OCI-LY3 (cell line): ENCODE results near the gene CDH23.

Experiments
- H2AFZ ChIP-seq: fragments of 200-600, 300-600 bp; shearing (Covaris generic); 2 replicates; pipeline ENCODE4 v1.6.0; 2014; ENCODE audit warnings: antibody characterized with exemption, low read depth, low read length
- H3K27ac ChIP-seq: fragments of 200-600, 300-600 bp; sonication (generic); 2 replicates; pipeline ENCODE4 v1.5.1; 2014; ENCODE audit warnings: mild to moderate bottlenecking, low read length, moderate library complexity, mixed read lengths
- H3K27me3 ChIP-seq: fragments of 200-600, 300-600 bp; sonication (generic); 2 replicates; pipeline ENCODE4 v1.6.1; 2014; ENCODE audit warnings: low read depth, low read length, mixed read lengths
- H3K36me3 ChIP-seq: fragments of 200-600, 300-600 bp; sonication (generic); replicated peaks from 2 replicates; pipeline ENCODE3; 2014; ENCODE audit warnings: low read depth, low read length, mixed read lengths
- H3K4me1 ChIP-seq: fragments of 300-600, 200-600 bp; sonication (generic); 2 replicates; pipeline ENCODE4 v1.6.1; 2014; ENCODE audit warnings: low read length, mixed read lengths
- H3K4me2 ChIP-seq: fragments of 200-600, 300-600 bp; sonication (generic); 2 replicates; pipeline ENCODE4 v1.6.1; 2014; ENCODE audit warnings: low read length, mixed read lengths
- H3K4me3 ChIP-seq: fragments of 300-600, 200-600 bp; sonication (generic); 2 replicates; pipeline ENCODE4 v1.5.1; 2014; ENCODE audit warnings: antibody characterized with exemption, mild to moderate bottlenecking, low read length, moderate library complexity
- H3K79me2 ChIP-seq: fragments of 300-600, 200-600 bp; shearing (Covaris generic); 2 replicates; pipeline ENCODE4 v1.6.1; 2014; ENCODE audit warnings: mild to moderate bottlenecking, low read length, mixed read lengths
- H3K9ac ChIP-seq: fragments of 300-600, 200-600 bp; shearing (Covaris generic); 2 replicates; pipeline ENCODE4 v1.6.0; 2014; ENCODE audit warnings: mild to moderate bottlenecking, low read length, moderate library complexity
- H3K9me3 ChIP-seq: fragments of 200-600, 300-600 bp; shearing (Covaris generic); 2 replicates; pipeline ENCODE4 v1.6.1; 2014; ENCODE audit warnings: low read length, mixed read lengths; ENCODE audit not compliant: insufficient read depth
- H4K20me1 ChIP-seq: fragments of 200-600, 300-600 bp; sonication (generic); 2 replicates; pipeline ENCODE4 v1.6.1; 2016; ENCODE audit warnings: low read length, mixed read lengths; ENCODE audit not compliant: insufficient read depth
- CTCF ChIP-seq: fragments of 200-600, 300-600 bp; sonication (generic); IDR thresholded peaks from 2 replicates; pipeline ENCODE4 v1.5.1; 2014; ENCODE audit warnings: antibody characterized with exemption, low read length, low read depth
- EZH2phosphoT487 ChIP-seq: fragments of 200-600 bp; shearing (Covaris generic); IDR thresholded peaks from 2 replicates; pipeline ENCODE4 v1.6.1; 2018; ENCODE audit warnings: antibody characterized with exemption, mixed run types, low read depth

Gene CDH23

GRCh38 chr10:71388583-71389310 lies 8.0 kb upstream of the CDH23 start:
- no peaks in the 10 kb centered on the region for H3K79me2 ChIP-seq
- no peak overlapping the region for H3K4me3 ChIP-seq
- H3K9ac ChIP-seq = no peak overlapping the region
- no peak overlapping the region for H3K27ac ChIP-seq
- H3K9me3 ChIP-seq = no peaks in the 10 kb centered on the region
- H3K4me1 ChIP-seq = peaks cover 9% of the 10 kb centered on the region
- H2AFZ ChIP-seq = no peak overlapping the region
- H3K27me3 ChIP-seq = peaks cover 19% of the 10 kb centered on the region; the same call in 1 of the 2 replicates
- no peaks in the 10 kb centered on the region for H4K20me1 ChIP-seq
- no peak overlapping the region for H3K4me2 ChIP-seq
- TF ChIP-seq EZH2phosphoT487 = no peak
- no peak for TF ChIP-seq CTCF
- no peaks in the 10 kb centered on the region for H3K36me3 ChIP-seq

- no peaks in the 10 kb centered on the region for H3K9me3 ChIP-seq
- no peak overlapping the region for H3K9ac ChIP-seq
- H3K27me3 ChIP-seq = peaks cover 19% of the 10 kb centered on the region; the same call in 1 of the 2 replicates
- no peak overlapping the region for H2AFZ ChIP-seq
- no peaks in the 10 kb centered on the region for H3K79me2 ChIP-seq
- H3K4me3 ChIP-seq = no peak overlapping the region
- TF ChIP-seq EZH2phosphoT487 = no peak
- no peak for TF ChIP-seq CTCF
- no peak overlapping the region for H3K27ac ChIP-seq
- no peaks in the 10 kb centered on the region for H3K4me1 ChIP-seq
- H3K4me2 ChIP-seq = no peak overlapping the region
- no peaks in the 10 kb centered on the region for H3K36me3 ChIP-seq
- H4K20me1 ChIP-seq = no peaks in the 10 kb centered on the region
Observed at GRCh38 chr10:71389768-71390460, 6.8 kb upstream of the CDH23 start.

GRCh38 chr10:71390461-71390835 lies 6.3 kb upstream of the CDH23 start:
- H4K20me1 ChIP-seq = no peaks in the 10 kb centered on the region
- no peak overlapping the region for H3K27ac ChIP-seq
- no peaks in the 10 kb centered on the region for H3K4me1 ChIP-seq
- H3K9ac ChIP-seq = no peak overlapping the region
- no peak overlapping the region for H3K4me2 ChIP-seq
- no peak overlapping the region for H3K4me3 ChIP-seq
- no peak for TF ChIP-seq EZH2phosphoT487
- TF ChIP-seq CTCF = no peak
- H3K36me3 ChIP-seq = no peaks in the 10 kb centered on the region
- no peaks in the 10 kb centered on the region for H3K79me2 ChIP-seq
- no peaks in the 10 kb centered on the region for H3K9me3 ChIP-seq
- H2AFZ ChIP-seq = no peak overlapping the region
- H3K27me3 ChIP-seq = peaks cover 19% of the 10 kb centered on the region; the same call in 1 of the 2 replicates

GRCh38 chr10:71390921-71391690 lies 5.6 kb upstream of the CDH23 start:
- H3K4me1 ChIP-seq = no peaks in the 10 kb centered on the region
- no peak overlapping the region for H3K4me2 ChIP-seq
- H2AFZ ChIP-seq = no peak overlapping the region
- no peaks in the 10 kb centered on the region for H3K9me3 ChIP-seq
- peaks cover 19% of the 10 kb centered on the region; the same call in 1 of the 2 replicates for H3K27me3 ChIP-seq
- TF ChIP-seq CTCF (no peak), EZH2phosphoT487 (no peak)
- no peaks in the 10 kb centered on the region for H4K20me1 ChIP-seq
- no peak overlapping the region for H3K9ac ChIP-seq
- no peak overlapping the region for H3K4me3 ChIP-seq
- H3K36me3 ChIP-seq = no peaks in the 10 kb centered on the region
- H3K79me2 ChIP-seq = no peaks in the 10 kb centered on the region
- no peak overlapping the region for H3K27ac ChIP-seq
